GM12878 (cell line): ENCODE results near the gene ECSIT. TPM values are rescaled to one million over a fixed set of nuclear protein-coding genes. Genes with fewer than 3 reads are reported as not detected.

Source experiments
- ATAC-seq: fragments of 200-7000 bp; cut with Tn5 transposase; 3 replicates; pipeline ENCODE4 v1.9.1; 2020; ENCODE audit warnings: mild to moderate bottlenecking, moderate library complexity
- BruUV-seq: library from RNA; stranded (reverse); fragments of 400-500 nt; replicated peaks from 2 replicates; lab custom pipeline; 2021; lab: Mats Ljungman, UMichigan
- CTCF ChIA-PET: fragments of 300-600 bp; sonication (Branson Sonifier 250); formaldehyde crosslinking; extraction: SDS; loops from one replicate; lab custom pipeline; 2021; ENCODE audit warnings: inconsistent platforms; lab: Yijun Ruan, JAX
- POLR2A ChIA-PET: fragments of 350-600 bp; formaldehyde crosslinking; extraction: SDS; loops from one replicate; lab custom pipeline; 2021; ENCODE audit warnings: inconsistent platforms; lab: Charles Lee
- RAD21 ChIA-PET: fragments of 300-600 bp; sonication (Branson Sonifier 250); formaldehyde crosslinking; loops from one replicate; lab custom pipeline; 2023; ENCODE audit warnings: antibody characterized with exemption; ENCODE audit not compliant: unreplicated experiment; lab: Charles Lee
- SMC1A ChIA-PET: fragments of 300-600 bp; sonication (Branson Sonifier 250); formaldehyde crosslinking; loops from one replicate; lab custom pipeline; 2023; ENCODE audit not compliant: unreplicated experiment, uncharacterized antibody; lab: Charles Lee
- DNase-seq: peaks from one replicate; pipeline ENCODE4 v3.0.0-alpha.2; 2011; ENCODE audit warnings: low read depth, low spot score
- FAIRE-seq: peaks from 3 replicates; lab custom pipeline; 2011; peaks lifted over from hg19 to GRCh38; lab: Jason Lieb, UNC
- H2AFZ ChIP-seq: 2 replicates; pipeline ENCODE4 v1.6.0; 2011; ENCODE audit warnings: low read depth, low read length, control low read depth; ENCODE audit not compliant: control insufficient read depth
- H3K27ac ChIP-seq: 2 replicates; pipeline ENCODE4 v1.5.1; 2011; ENCODE audit warnings: control low read depth; ENCODE audit not compliant: control insufficient read depth, insufficient read depth
- H3K27me3 ChIP-seq, 2 experiments: replicated peaks in 1 of 2; 2 replicates each; pipeline versions ENCODE4 v1.6.0 to v1.6.1; 2011; ENCODE audit warnings: low read length in 1 of 2; ENCODE audit not compliant: control insufficient read depth in 2 of 2, insufficient read depth in 2 of 2
- H3K36me3 ChIP-seq, 2 experiments: 2 replicates each; pipeline ENCODE4 v1.5.1; 2011; ENCODE audit warnings: low read length in 1 of 2; ENCODE audit not compliant: control insufficient read depth in 2 of 2, insufficient read depth in 2 of 2
- H3K4me1 ChIP-seq: 2 replicates; pipeline ENCODE4 v1.6.1; 2011; ENCODE audit warnings: mild to moderate bottlenecking, low read length, moderate library complexity, mixed read lengths; ENCODE audit not compliant: control insufficient read depth, insufficient read depth
- H3K4me2 ChIP-seq: 2 replicates; pipeline ENCODE4 v1.6.0; 2011; ENCODE audit warnings: control low read depth; ENCODE audit not compliant: control insufficient read depth, insufficient read depth
- H3K4me3 ChIP-seq: fragments of 200-600 bp; sonication (generic); 2 replicates; pipeline ENCODE4 v1.5.1; 2016
- H3K79me2 ChIP-seq: 2 replicates; pipeline ENCODE4 v1.6.0; 2011; ENCODE audit warnings: low read length; ENCODE audit not compliant: control insufficient read depth, insufficient read depth
- H3K9ac ChIP-seq: 2 replicates; pipeline ENCODE4 v1.8.0; 2011; ENCODE audit warnings: low read length, control low read depth, mixed read lengths; ENCODE audit not compliant: control insufficient read depth, insufficient read depth
- H3K9me3 ChIP-seq: replicated peaks from 3 replicates; pipeline ENCODE4 v1.5.1; 2011; ENCODE audit warnings: mild to moderate bottlenecking, low read length; ENCODE audit not compliant: control insufficient read depth, insufficient read depth
- H4K20me1 ChIP-seq: 2 replicates; pipeline ENCODE4 v1.6.0; 2011; ENCODE audit not compliant: control insufficient read depth, insufficient read depth
- STAT3 ChIP-seq: IDR thresholded peaks from 2 replicates; pipeline ENCODE4 v1.6.1; 2011; ENCODE audit warnings: low read depth, low read length, improper control_type of control experiment
- ZNF592 ChIP-seq: fragments of 450-650 bp; IDR thresholded peaks from 2 replicates; pipeline ENCODE4 v1.6.1; 2017; ENCODE audit warnings: mild to moderate bottlenecking, moderate library complexity
- WGBS: methylation state at CpG from one replicate; pipeline ENCODE4 v1.1.6; 2016; ENCODE audit warnings: low lambda C conversion rate; ENCODE audit not compliant: insufficient replicate concordance, insufficient coverage; ENCODE audit errors: missing lambda C conversion rate; 5-methylcytosine and 5-hydroxymethylcytosine counted together
- in situ Hi-C: fragments of 300-500 bp; cut with MboI; formaldehyde crosslinking; loops from 9 replicates; pipeline ENCODE4 v1.14.3; 2018; ENCODE audit warnings: mixed read lengths
- intact Hi-C: fragments of 100-400 bp; cut with micrococcal nuclease; formaldehyde crosslinking; loops from one replicate; pipeline ENCODE4 v1.14.2; 2022; ENCODE audit not compliant: unreplicated experiment
- polyA plus RNA-seq, 11 experiments: library from polyadenylated mRNA; depleted of rRNA in 4 of 11; unstranded in 6 of 11; stranded (reverse) in 5 of 11; fragments of >200 nt; fragmentation: Nextera tagmentation in 4 of 11; fragmentation: Illumina TruSeq in 1 of 11; extraction: Ambion mirVana in 4 of 11; extraction: Trizol in 1 of 11; gene quantifications; 1 replicate in 1 of 11; 2 replicates in 10 of 11; pipeline versions ENCODE4 v1.2.1 to v1.2.3, GENCODE V29; 2011 to 2016; ENCODE audit warnings: inconsistent platforms in 2 of 11, missing spikeins in 2 of 11, low read depth in 1 of 11
- total RNA-seq, 4 experiments: library from RNA; depleted of rRNA in 3 of 4; stranded (reverse); fragments of >200 nt in 3 of 4; fragmentation: Illumina TruSeq in 1 of 4; extraction: Trizol in 1 of 4; gene quantifications; 2 replicates each; pipeline versions ENCODE4 v1.2.1 to v1.2.3, GENCODE V29; 2013 to 2021

ECSIT gene
- total and polyA plus RNA-seq, 10 of the 15 experiments (the other 5 are each of a cell fraction or from before 2014, with no cell fraction given) = 1.0 to 59.6 (median 41.3) TPM

DNA sequence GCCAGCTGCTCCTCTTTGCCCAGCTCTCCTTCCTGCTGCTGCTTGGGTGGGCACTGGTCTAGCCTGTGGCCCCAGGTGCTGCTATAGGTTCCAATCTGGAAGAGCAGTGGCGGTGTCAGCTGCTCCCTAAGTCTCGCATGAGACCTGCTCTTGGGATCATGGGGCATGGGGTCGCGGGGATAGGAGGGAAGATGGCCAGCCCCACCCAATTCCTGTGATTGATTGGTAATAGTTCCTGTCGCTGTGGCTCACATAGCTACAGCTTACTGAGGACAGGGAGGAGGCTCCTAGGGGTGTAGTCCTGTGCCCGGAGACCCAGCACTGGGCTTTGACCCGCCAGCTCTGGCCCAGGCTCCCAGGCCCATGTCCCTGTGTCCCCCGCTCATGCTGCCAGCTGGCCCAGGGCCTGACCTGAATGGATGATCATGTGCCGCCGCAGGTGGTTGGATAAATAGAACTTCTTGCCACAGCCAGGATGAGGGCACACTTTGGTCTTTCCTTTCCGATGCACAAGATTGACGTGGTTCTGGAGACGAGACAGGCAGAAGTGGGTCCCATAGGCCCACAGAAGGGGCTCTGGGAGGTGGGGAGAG lies 43.6 kb downstream of the ECSIT start:
- intact Hi-C loops = no loop called here
- ChIA-PET POLR2A (interaction anchor here (0.9 kb wide), 1 partner anchor 104 kb away, joined by 4 read pairs; no protein-coding TSS in a partner anchor), CTCF (interaction anchor here (0.6 to 1.9 kb wide), 5 partner anchors 12 to 192 kb away, joined by 3 to 14 read pairs (median 4); no protein-coding TSS in a partner anchor)

More for the DNA sequence above, 43.6 kb downstream of the ECSIT start:
- in situ Hi-C loops = no loop called here
- ChIA-PET SMC1A (interaction anchor here (2.0 kb wide), 1 partner anchor 104 kb away, joined by 6 read pairs; no protein-coding TSS in a partner anchor), RAD21 (interaction anchor here (1.4 kb wide), 1 partner anchor 104 kb away, joined by 3 read pairs; no protein-coding TSS in a partner anchor)
- no peaks in the 10 kb centered on the region for H3K79me2 ChIP-seq
- no peak overlapping the region for H3K4me2 ChIP-seq
- ATAC-seq = no peak
- no peaks in the 10 kb centered on the region; the same call in 2 of the 3 replicates for H3K9me3 ChIP-seq
- no peak for DNase-seq
- FAIRE-seq = no peak
- H2AFZ ChIP-seq = no peak overlapping the region
- H3K27ac ChIP-seq = no peak overlapping the region
- no peak for TF ChIP-seq ZNF592
- TF ChIP-seq STAT3 = no peak
- H3K27me3 ChIP-seq = peaks cover 6 to 7% of the 10 kb centered on the region in 2 experiments
- no peaks in the 10 kb centered on the region for H3K36me3 ChIP-seq
- peaks cover 16% of the 10 kb centered on the region for H3K4me1 ChIP-seq
- WGBS = 91% methylated on average over 13 of the region's 13 CpGs
- no peak overlapping the region for H3K4me3 ChIP-seq
- BruUV-seq = no TSS peak
- no peak overlapping the region for H3K9ac ChIP-seq
- no peaks in the 10 kb centered on the region for H4K20me1 ChIP-seq
